GM06990 (cell line): Measurements from ENCODE around the gene PCSK7.

Source experiments
- DNase-seq: peaks from one replicate; pipeline ENCODE4 v3.0.0-alpha.2; 2011; ENCODE audit not compliant: insufficient read length; ENCODE audit errors: extremely low read depth
- H3K27me3 ChIP-seq: replicated peaks from 2 replicates; pipeline ENCODE4 v1.6.0; 2011; ENCODE audit warnings: low read length; ENCODE audit not compliant: control insufficient read depth, insufficient read depth
- H3K36me3 ChIP-seq: 2 replicates; pipeline ENCODE4 v1.5.1; 2011; ENCODE audit warnings: low read length; ENCODE audit not compliant: control insufficient read depth, insufficient read depth
- H3K4me3 ChIP-seq: replicated peaks from 2 replicates; pipeline ENCODE4 v1.5.1; 2011; ENCODE audit warnings: low read depth, mild to moderate bottlenecking, control low read depth, low read length
- CTCF ChIP-seq: IDR thresholded peaks from 2 replicates; pipeline ENCODE4 v1.5.1; 2011; ENCODE audit warnings: low read length, control low read depth, mild to moderate bottlenecking, inconsistent platforms; ENCODE audit not compliant: insufficient read depth, poor library complexity, severe bottlenecking

Gene PCSK7

GRCh38 chr11:117238221-117238620 is 6.3 kb upstream of the PCSK7 start:
- Histone ChIP-seq H3K27me3 (no peaks in the 10 kb centered on the region), H3K36me3 (peaks cover 7% of the 10 kb centered on the region), H3K4me3 (no peak overlapping the region)
- DNase-seq, result no peak
- TF ChIP-seq CTCF, result no peak

- no peaks in the 10 kb centered on the region for H3K27me3 ChIP-seq
- DNase-seq, result peak; percentile 44
- TF ChIP-seq CTCF, result no peak
- H3K4me3 ChIP-seq, result peak overlapping the region; percentile 93
- H3K36me3 ChIP-seq, result peaks cover 8% of the 10 kb centered on the region
Observed at GRCh38 chr11:117232911-117233409, 1.1 kb upstream of the PCSK7 start.

GRCh38 chr11:117232092-117232878 is 412 bp upstream of the PCSK7 start, which contains the start of gene RNF214:
TSS of gene RNF214 (plus strand) at chr11:117232671. CDS start at chr11:117234273, 1,602 bp downstream.
- Histone ChIP-seq H3K4me3 (peak within 1 kb of the TSS; percentile 93), H3K27me3 (no peaks in the 10 kb centered on the region), H3K36me3 (peaks cover 8% of the 10 kb centered on the region)
- peak; percentile 64 for TF ChIP-seq CTCF
- peak; percentile 90 for DNase-seq

- no peak for TF ChIP-seq CTCF
- Histone ChIP-seq H3K4me3 (peak overlapping the region; percentile 92), H3K27me3 (no peaks in the 10 kb centered on the region), H3K36me3 (peaks cover 12% of the 10 kb centered on the region)
- DNase-seq, result no peak
Observed at GRCh38 chr11:117230999-117231841, 653 bp downstream of the PCSK7 start.

GRCh38 chr11:117230286-117230961 is 1.4 kb downstream of the PCSK7 start:
- no peaks in the 10 kb centered on the region for H3K27me3 ChIP-seq
- DNase-seq, result peak; percentile 48
- no peak for TF ChIP-seq CTCF
- peaks cover 15% of the 10 kb centered on the region for H3K36me3 ChIP-seq
- peak overlapping the region; percentile 92 for H3K4me3 ChIP-seq
